WTC11 (cell line): ENCODE measurements around the gene PRKCZ. TPM values are rescaled to one million over a fixed set of nuclear protein-coding genes. Genes with fewer than 3 reads are reported as not detected.

Experiments used
- CBFB ChIP-seq: sonication (generic); formaldehyde crosslinking; IDR thresholded peaks from 2 replicates; pipeline ENCODE4 v1.8.1; 2022; ENCODE audit warnings: mild to moderate bottlenecking, low read depth, missing genetic modification reagents
- CREB1 ChIP-seq: sonication (generic); formaldehyde crosslinking; IDR thresholded peaks from 2 replicates; pipeline ENCODE4 v1.8.0; 2023; ENCODE audit warnings: mild to moderate bottlenecking, missing genetic modification reagents
- ELF4 ChIP-seq: sonication (generic); formaldehyde crosslinking; IDR thresholded peaks from 2 replicates; pipeline ENCODE4 v1.8.1; 2022; ENCODE audit warnings: low read depth, mild to moderate bottlenecking, moderate library complexity, missing genetic modification reagents
- ETV6 ChIP-seq: sonication (generic); formaldehyde crosslinking; IDR thresholded peaks from 2 replicates; pipeline ENCODE4 v1.8.1; 2022; ENCODE audit warnings: mild to moderate bottlenecking, missing genetic modification reagents
- FOXK1 ChIP-seq: sonication (generic); formaldehyde crosslinking; IDR thresholded peaks from 2 replicates; pipeline ENCODE4 v1.8.0; 2022; ENCODE audit warnings: mild to moderate bottlenecking, moderate library complexity, missing genetic modification reagents
- FOXP1 ChIP-seq: sonication (generic); formaldehyde crosslinking; IDR thresholded peaks from 2 replicates; pipeline ENCODE4 v1.8.0; 2022; ENCODE audit warnings: missing genetic modification reagents, mild to moderate bottlenecking, moderate library complexity, borderline replicate concordance
- GABPB1 ChIP-seq: sonication (generic); formaldehyde crosslinking; IDR thresholded peaks from 2 replicates; pipeline ENCODE4 v1.8.1; 2023; ENCODE audit warnings: mild to moderate bottlenecking, missing genetic modification reagents
- HMGA2 ChIP-seq: fragments of 250-450 bp; sonication (Bioruptor Pico); IDR thresholded peaks from 2 replicates; pipeline ENCODE4 v1.4.0; 2021; ENCODE audit warnings: mild to moderate bottlenecking, moderate library complexity
- JAZF1 ChIP-seq: fragments of 250-450 bp; sonication (Bioruptor Pico); IDR thresholded peaks from 2 replicates; pipeline ENCODE4 v1.9.0; 2021; ENCODE audit warnings: moderate library complexity, mild to moderate bottlenecking, inconsistent platforms
- MAX ChIP-seq: sonication (generic); formaldehyde crosslinking; IDR thresholded peaks from 2 replicates; pipeline ENCODE4 v1.8.0; 2022; ENCODE audit warnings: mild to moderate bottlenecking, missing genetic modification reagents
- NFE2L1 ChIP-seq: sonication (generic); formaldehyde crosslinking; IDR thresholded peaks from 2 replicates; pipeline ENCODE4 v1.8.1; 2023; ENCODE audit warnings: missing genetic modification reagents
- NR3C1 ChIP-seq: sonication (generic); formaldehyde crosslinking; conservative IDR thresholded peaks from 2 replicates; pipeline ENCODE4 v1.8.1; 2023; ENCODE audit warnings: low read depth, mild to moderate bottlenecking, missing genetic modification reagents
- PREB ChIP-seq: sonication (generic); formaldehyde crosslinking; IDR thresholded peaks from 2 replicates; pipeline ENCODE4 v1.8.1; 2022; ENCODE audit warnings: mild to moderate bottlenecking, missing genetic modification reagents, moderate library complexity, borderline replicate concordance
- SMAD3 ChIP-seq: sonication (generic); formaldehyde crosslinking; IDR thresholded peaks from 2 replicates; pipeline ENCODE4 v1.8.0; 2022; ENCODE audit warnings: missing genetic modification reagents, mild to moderate bottlenecking, borderline replicate concordance
- SMAD4 ChIP-seq: sonication (generic); formaldehyde crosslinking; IDR thresholded peaks from 2 replicates; pipeline ENCODE4 v1.8.0; 2022; ENCODE audit warnings: mild to moderate bottlenecking, missing genetic modification reagents
- TCF7 ChIP-seq: sonication (generic); formaldehyde crosslinking; IDR thresholded peaks from 2 replicates; pipeline ENCODE4 v1.8.0; 2022; ENCODE audit warnings: mild to moderate bottlenecking, low read depth, missing genetic modification reagents, moderate library complexity
- TEAD4 ChIP-seq: sonication (generic); formaldehyde crosslinking; IDR thresholded peaks from 2 replicates; pipeline ENCODE4 v1.8.0; 2022; ENCODE audit warnings: mild to moderate bottlenecking, missing genetic modification reagents
- ZBTB43 ChIP-seq: sonication (generic); formaldehyde crosslinking; IDR thresholded peaks from 2 replicates; pipeline ENCODE4 v1.8.1; 2023; ENCODE audit warnings: mild to moderate bottlenecking, missing genetic modification reagents
- ZMAT4 ChIP-seq: fragments of 250-450 bp; sonication (Bioruptor Pico); IDR thresholded peaks from 2 replicates; pipeline ENCODE4 v1.9.0; 2021; ENCODE audit warnings: mild to moderate bottlenecking
- ZNF138 ChIP-seq: sonication (generic); formaldehyde crosslinking; conservative IDR thresholded peaks from 2 replicates; pipeline ENCODE4 v1.8.1; 2022; ENCODE audit warnings: mild to moderate bottlenecking, moderate library complexity, missing genetic modification reagents
- ZNF396 ChIP-seq: fragments of 250-450 bp; sonication (Bioruptor Pico); IDR thresholded peaks from 2 replicates; pipeline ENCODE4 v1.8.0; 2021; ENCODE audit warnings: mild to moderate bottlenecking, moderate library complexity, borderline replicate concordance
- ZNF416 ChIP-seq: fragments of 250-450 bp; sonication (Bioruptor Pico); IDR thresholded peaks from 2 replicates; pipeline ENCODE4 v1.9.0; 2021; ENCODE audit warnings: mild to moderate bottlenecking, inconsistent platforms
- ZNF423 ChIP-seq: fragments of 250-450 bp; sonication (Bioruptor Pico); IDR thresholded peaks from 2 replicates; pipeline ENCODE4 v2.1.2; 2022; ENCODE audit warnings: mild to moderate bottlenecking, moderate library complexity
- total RNA-seq: library from RNA; stranded (reverse); gene quantifications from 3 replicates; pipeline ENCODE4 v1.2.3, GENCODE V29; 2021
- TF ChIP-seq, protein P1 (sequence below): sonication (generic); formaldehyde crosslinking; IDR thresholded peaks from 2 replicates; pipeline ENCODE4 v1.8.0; 2022; ENCODE audit warnings: mild to moderate bottlenecking, missing genetic modification reagents
- TF ChIP-seq, protein P2 (sequence below): sonication (generic); formaldehyde crosslinking; IDR thresholded peaks from 2 replicates; pipeline ENCODE4 v1.8.1; 2023; ENCODE audit warnings: mild to moderate bottlenecking, missing genetic modification reagents, moderate library complexity
- TF ChIP-seq, protein P3 (sequence below): sonication (generic); formaldehyde crosslinking; IDR thresholded peaks from 2 replicates; pipeline ENCODE4 v1.8.1; 2023; ENCODE audit warnings: mild to moderate bottlenecking, missing genetic modification reagents, moderate library complexity
- TF ChIP-seq, protein P4 (sequence below): sonication (generic); formaldehyde crosslinking; IDR thresholded peaks from 2 replicates; pipeline ENCODE4 v1.8.1; 2022; ENCODE audit warnings: missing genetic modification reagents, borderline replicate concordance
- TF ChIP-seq, protein P5 (sequence below): fragments of 250-450 bp; sonication (Bioruptor Pico); conservative IDR thresholded peaks from 2 replicates; pipeline ENCODE4 v1.9.0; 2021; ENCODE audit warnings: mild to moderate bottlenecking

Gene PRKCZ
- total RNA-seq, 1 experiment from 2014 or later: 52.5 TPM

- TF ChIP-seq PREB (0 out of 2 replicates have a peak, but pooled peaks have one; percentile 25), TEAD4 (CRISPR knock-in tag) (peak; percentile 90), ELF4 (CRISPR knock-in tag) (peak; percentile 88; the same call in 1 of the 2 replicates), NFE2L1 (CRISPR knock-in tag) (peak; percentile 28; the same call in 1 of the 2 replicates), CBFB (CRISPR knock-in tag) (no peak), ZNF138 (no peak), FOXP1 (CRISPR knock-in tag) (peak; percentile 95; the same call in 1 of the 2 replicates), CREB1 (CRISPR knock-in tag) (no peak), ZNF396 (no peak), SMAD4 (peak; percentile 82), ZNF423 (CRISPR knock-in tag) (no peak), TCF7 (peak; percentile 89), ETV6 (CRISPR knock-in tag) (peak; percentile 83; the same call in 1 of the 2 replicates), ZNF416 (CRISPR knock-in tag) (no peak), HMGA2 (CRISPR knock-in tag) (no peak), GABPB1 (no peak), FOXK1 (peak; percentile 83), ZMAT4 (CRISPR knock-in tag) (no peak), SMAD3 (CRISPR knock-in tag) (peak; percentile 47; the same call in 1 of the 2 replicates), NR3C1 (CRISPR knock-in tag) (no peak), JAZF1 (CRISPR knock-in tag) (no peak), MAX (CRISPR knock-in tag) (no peak; the same call in 1 of the 2 replicates), ZBTB43 (CRISPR knock-in tag) (peak; percentile 84; the same call in 1 of the 2 replicates)
- TF ChIP-seq, protein P1, sequence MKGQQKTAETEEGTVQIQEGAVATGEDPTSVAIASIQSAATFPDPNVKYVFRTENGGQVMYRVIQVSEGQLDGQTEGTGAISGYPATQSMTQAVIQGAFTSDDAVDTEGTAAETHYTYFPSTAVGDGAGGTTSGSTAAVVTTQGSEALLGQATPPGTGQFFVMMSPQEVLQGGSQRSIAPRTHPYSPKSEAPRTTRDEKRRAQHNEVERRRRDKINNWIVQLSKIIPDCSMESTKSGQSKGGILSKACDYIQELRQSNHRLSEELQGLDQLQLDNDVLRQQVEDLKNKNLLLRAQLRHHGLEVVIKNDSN: peak; percentile 72
- TF ChIP-seq, protein P2, sequence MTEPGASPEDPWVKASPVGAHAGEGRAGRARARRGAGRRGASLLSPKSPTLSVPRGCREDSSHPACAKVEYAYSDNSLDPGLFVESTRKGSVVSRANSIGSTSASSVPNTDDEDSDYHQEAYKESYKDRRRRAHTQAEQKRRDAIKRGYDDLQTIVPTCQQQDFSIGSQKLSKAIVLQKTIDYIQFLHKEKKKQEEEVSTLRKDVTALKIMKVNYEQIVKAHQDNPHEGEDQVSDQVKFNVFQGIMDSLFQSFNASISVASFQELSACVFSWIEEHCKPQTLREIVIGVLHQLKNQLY (CRISPR knock-in tag): peak; percentile 62; the same call in 1 of the 2 replicates
- TF ChIP-seq, protein P3, sequence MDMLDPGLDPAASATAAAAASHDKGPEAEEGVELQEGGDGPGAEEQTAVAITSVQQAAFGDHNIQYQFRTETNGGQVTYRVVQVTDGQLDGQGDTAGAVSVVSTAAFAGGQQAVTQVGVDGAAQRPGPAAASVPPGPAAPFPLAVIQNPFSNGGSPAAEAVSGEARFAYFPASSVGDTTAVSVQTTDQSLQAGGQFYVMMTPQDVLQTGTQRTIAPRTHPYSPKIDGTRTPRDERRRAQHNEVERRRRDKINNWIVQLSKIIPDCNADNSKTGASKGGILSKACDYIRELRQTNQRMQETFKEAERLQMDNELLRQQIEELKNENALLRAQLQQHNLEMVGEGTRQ: no peak
- TF ChIP-seq, protein P4, sequence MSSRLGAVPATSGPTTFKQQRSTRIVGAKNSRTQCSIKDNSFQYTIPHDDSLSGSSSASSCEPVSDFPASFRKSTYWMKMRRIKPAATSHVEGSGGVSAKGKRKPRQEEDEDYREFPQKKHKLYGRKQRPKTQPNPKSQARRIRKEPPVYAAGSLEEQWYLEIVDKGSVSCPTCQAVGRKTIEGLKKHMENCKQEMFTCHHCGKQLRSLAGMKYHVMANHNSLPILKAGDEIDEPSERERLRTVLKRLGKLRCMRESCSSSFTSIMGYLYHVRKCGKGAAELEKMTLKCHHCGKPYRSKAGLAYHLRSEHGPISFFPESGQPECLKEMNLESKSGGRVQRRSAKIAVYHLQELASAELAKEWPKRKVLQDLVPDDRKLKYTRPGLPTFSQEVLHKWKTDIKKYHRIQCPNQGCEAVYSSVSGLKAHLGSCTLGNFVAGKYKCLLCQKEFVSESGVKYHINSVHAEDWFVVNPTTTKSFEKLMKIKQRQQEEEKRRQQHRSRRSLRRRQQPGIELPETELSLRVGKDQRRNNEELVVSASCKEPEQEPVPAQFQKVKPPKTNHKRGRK (CRISPR knock-in tag): no peak
- TF ChIP-seq, protein P5, sequence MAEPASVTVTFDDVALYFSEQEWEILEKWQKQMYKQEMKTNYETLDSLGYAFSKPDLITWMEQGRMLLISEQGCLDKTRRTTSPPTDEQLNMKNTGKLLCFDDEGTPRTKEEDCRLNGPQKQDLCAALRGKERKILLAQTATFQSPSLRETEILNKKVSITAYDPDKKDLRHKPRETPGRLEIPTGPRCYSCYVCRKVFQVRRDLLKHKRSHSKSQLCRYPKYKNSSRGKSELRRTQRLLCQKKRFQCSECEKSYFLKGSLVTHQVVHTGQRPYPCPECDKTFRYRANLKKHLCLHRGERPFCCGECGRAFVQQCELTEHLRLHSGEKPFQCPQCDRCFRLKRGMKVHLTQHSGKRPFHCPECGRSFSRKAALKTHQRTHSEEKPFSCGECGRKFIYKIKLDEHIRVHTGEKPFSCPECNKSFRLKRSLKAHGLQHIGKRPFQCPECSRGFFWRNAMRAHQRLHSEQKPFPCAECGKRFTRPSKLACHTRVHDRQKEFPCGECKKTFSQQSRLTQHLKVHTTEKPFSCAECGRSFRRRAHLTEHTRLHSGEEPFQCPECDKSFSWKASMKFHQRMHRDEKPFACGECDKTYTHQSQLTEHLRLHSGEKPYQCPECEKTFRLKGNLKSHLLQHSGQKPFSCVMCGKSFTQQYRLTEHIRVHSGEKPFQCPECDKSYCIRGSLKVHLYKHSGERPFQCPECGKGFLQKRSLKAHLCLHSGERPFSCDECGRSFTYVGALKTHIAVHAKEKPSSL: no peak
These were observed 30.5 kb upstream of the PRKCZ start (continued) for GRCh38 chr1:2019571-2020309.
